ENCODE results near the gene FREM3.

DNA sequence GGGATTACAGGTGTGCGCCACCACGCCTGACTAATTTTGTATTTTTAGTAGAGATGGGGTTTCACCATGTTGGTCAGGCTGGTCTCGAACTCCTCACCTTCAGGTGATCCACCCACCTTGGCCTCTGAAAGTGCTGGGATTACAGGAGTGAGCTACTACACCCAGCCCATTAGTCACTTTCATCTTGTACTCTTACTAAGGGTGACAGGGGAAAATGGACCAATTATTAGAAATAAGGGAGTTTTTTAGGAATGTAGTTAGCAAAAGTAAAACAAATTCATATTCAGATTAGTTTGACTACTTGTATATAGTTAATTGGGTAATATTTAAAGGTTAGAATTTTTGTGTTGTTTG is 160.8 kb downstream of the FREM3 start:
- TF ChIP-seq POLR2A (IDR thresholded peaks at IDR 0.05): no peak
- TF ChIP-seq, protein P1, sequence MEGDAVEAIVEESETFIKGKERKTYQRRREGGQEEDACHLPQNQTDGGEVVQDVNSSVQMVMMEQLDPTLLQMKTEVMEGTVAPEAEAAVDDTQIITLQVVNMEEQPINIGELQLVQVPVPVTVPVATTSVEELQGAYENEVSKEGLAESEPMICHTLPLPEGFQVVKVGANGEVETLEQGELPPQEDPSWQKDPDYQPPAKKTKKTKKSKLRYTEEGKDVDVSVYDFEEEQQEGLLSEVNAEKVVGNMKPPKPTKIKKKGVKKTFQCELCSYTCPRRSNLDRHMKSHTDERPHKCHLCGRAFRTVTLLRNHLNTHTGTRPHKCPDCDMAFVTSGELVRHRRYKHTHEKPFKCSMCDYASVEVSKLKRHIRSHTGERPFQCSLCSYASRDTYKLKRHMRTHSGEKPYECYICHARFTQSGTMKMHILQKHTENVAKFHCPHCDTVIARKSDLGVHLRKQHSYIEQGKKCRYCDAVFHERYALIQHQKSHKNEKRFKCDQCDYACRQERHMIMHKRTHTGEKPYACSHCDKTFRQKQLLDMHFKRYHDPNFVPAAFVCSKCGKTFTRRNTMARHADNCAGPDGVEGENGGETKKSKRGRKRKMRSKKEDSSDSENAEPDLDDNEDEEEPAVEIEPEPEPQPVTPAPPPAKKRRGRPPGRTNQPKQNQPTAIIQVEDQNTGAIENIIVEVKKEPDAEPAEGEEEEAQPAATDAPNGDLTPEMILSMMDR (IDR thresholded peaks at IDR 0.05): no peak

All from uterus (tissue), 2 donors.